IPS DF 6.9 (cell line): ENCODE measurements around the gene DEUP1.

Experiments used
- DNase-seq: peaks from one replicate; pipeline ENCODE4 v3.0.0-alpha.2; 2013; ENCODE audit warnings: low read depth, low spot score
- H3K27ac ChIP-seq: one replicate; pipeline ENCODE4 v1.5.1; 2013; ENCODE audit warnings: low read length, control low read depth
- H3K27me3 ChIP-seq: 2 replicates; pipeline ENCODE4 v1.6.1; 2013; ENCODE audit warnings: mild to moderate bottlenecking, low read length; ENCODE audit not compliant: control insufficient read depth, insufficient read depth
- H3K36me3 ChIP-seq: 2 replicates; pipeline ENCODE4 v1.6.1; 2013; ENCODE audit warnings: low read length; ENCODE audit not compliant: control insufficient read depth, insufficient read depth
- H3K4me1 ChIP-seq: 2 replicates; pipeline ENCODE4 v1.6.1; 2013; ENCODE audit warnings: low read length; ENCODE audit not compliant: control insufficient read depth, insufficient read depth
- H3K4me3 ChIP-seq: 2 replicates; pipeline ENCODE4 v1.5.1; 2013; ENCODE audit warnings: mild to moderate bottlenecking, low read length
- H3K9me3 ChIP-seq: 2 replicates; pipeline ENCODE4 v1.6.1; 2013; ENCODE audit warnings: low read length, inconsistent platforms; ENCODE audit not compliant: control insufficient read depth, insufficient read depth
- WGBS: extraction: QIAGEN DNeasy Blood & Tissue Kit; methylation state at CpG from one replicate; pipeline ENCODE4 v1.1.7; 2013; ENCODE audit warnings: mixed read lengths, missing lambda C conversion rate; ENCODE audit not compliant: insufficient read length, insufficient coverage; 5-methylcytosine and 5-hydroxymethylcytosine counted together

The DEUP1 gene

DNA sequence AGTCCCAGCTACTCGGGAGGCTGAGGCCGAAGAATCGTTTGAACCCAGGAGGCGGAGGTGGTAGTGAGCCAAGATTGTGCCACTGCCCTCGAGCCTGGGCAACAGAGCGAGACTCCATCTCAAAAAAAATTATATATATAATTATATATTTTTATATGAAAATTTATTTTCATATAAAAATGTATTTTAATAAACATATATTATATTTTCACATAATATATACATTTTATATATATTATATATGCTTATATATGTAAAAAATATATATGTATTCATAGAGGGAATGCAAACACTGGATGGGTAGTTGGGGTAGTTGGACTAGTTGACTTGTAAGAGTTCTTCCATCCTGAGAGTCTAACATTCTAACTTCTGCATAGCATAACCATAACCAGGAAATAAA is 20.3 kb downstream of the DEUP1 start:
- H3K4me1 ChIP-seq: no peaks in the 10 kb centered on the region
- no peak overlapping the region for H3K27ac ChIP-seq
- peaks cover 1% of the 10 kb centered on the region; the same call in 1 of the 2 replicates for H3K9me3 ChIP-seq
- no peak for DNase-seq
- H3K36me3 ChIP-seq: no peaks in the 10 kb centered on the region
- no peaks in the 10 kb centered on the region for H3K27me3 ChIP-seq
- no CpG with 5 or more reads among the region's 6 CpGs for WGBS
- no peak overlapping the region for H3K4me3 ChIP-seq

- no peak for DNase-seq
- no peaks in the 10 kb centered on the region for H3K27me3 ChIP-seq
- H3K27ac ChIP-seq: no peak overlapping the region
- no CpG with 5 or more reads among the region's 1 CpG for WGBS
- H3K4me3 ChIP-seq: no peak overlapping the region
- no peaks in the 10 kb centered on the region for H3K9me3 ChIP-seq
- no peaks in the 10 kb centered on the region for H3K4me1 ChIP-seq
- no peaks in the 10 kb centered on the region for H3K36me3 ChIP-seq
These were observed 28.9 kb downstream of the DEUP1 start for GRCh38 chr11:93359396-93359795.

DNA sequence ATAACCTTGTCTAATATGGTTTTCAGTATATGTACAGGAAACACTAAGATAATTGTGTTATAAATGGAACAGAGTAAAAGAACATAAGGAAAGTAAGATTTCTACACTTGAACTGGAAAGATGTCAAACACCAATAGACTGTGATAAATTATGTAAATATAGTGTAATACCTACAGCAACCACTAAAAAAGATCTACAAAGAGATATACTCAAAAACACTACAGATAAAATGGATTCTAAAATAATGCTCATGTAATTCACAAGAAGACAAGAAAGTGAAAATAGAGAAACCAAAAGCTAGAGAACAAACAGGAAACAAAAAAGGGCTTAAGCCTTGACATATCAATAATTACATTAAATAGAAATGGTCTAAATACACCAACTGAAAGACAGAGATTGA is 30.9 kb downstream of the DEUP1 start:
- H3K27ac ChIP-seq: no peak overlapping the region
- DNase-seq: no peak
- H3K27me3 ChIP-seq: no peaks in the 10 kb centered on the region
- H3K4me1 ChIP-seq: no peaks in the 10 kb centered on the region
- no peak overlapping the region for H3K4me3 ChIP-seq
- no peaks in the 10 kb centered on the region for H3K36me3 ChIP-seq
- no peaks in the 10 kb centered on the region for H3K9me3 ChIP-seq

- Histone ChIP-seq H3K36me3 (no peaks in the 10 kb centered on the region), H3K27me3 (no peaks in the 10 kb centered on the region), H3K9me3 (no peaks in the 10 kb centered on the region), H3K27ac (no peak overlapping the region), H3K4me1 (no peaks in the 10 kb centered on the region), H3K4me3 (no peak overlapping the region)
- no CpG with 5 or more reads among the region's 2 CpGs for WGBS
- DNase-seq: no peak
These were observed 37.5 kb downstream of the DEUP1 start for GRCh38 chr11:93368022-93368421.

DNA sequence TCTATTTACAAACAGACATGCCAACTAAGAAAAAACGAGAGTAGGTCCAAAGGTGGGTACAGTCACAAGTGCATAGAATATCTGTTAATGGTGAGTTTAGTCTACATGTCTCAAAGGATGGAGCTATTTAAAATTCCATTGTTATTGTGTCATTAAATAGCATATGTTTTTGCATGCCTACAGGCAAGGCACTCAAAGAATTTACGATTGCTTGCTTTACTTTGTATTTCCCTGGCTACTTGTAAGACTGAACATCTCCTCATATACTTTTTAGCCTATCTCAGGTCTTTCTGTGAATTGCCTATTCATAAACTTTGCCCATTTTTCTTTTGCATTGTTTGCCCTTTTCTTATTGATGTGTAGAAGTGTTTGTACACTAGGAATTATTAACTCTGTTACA is 39.7 kb downstream of the DEUP1 start:
- H3K27ac ChIP-seq: no peak overlapping the region
- no peaks in the 10 kb centered on the region for H3K9me3 ChIP-seq
- H3K4me3 ChIP-seq: no peak overlapping the region
- H3K4me1 ChIP-seq: no peaks in the 10 kb centered on the region
- H3K36me3 ChIP-seq: no peaks in the 10 kb centered on the region
- no peaks in the 10 kb centered on the region for H3K27me3 ChIP-seq
- WGBS: no CpG with 5 or more reads among the region's 2 CpGs
- DNase-seq: no peak

DNA sequence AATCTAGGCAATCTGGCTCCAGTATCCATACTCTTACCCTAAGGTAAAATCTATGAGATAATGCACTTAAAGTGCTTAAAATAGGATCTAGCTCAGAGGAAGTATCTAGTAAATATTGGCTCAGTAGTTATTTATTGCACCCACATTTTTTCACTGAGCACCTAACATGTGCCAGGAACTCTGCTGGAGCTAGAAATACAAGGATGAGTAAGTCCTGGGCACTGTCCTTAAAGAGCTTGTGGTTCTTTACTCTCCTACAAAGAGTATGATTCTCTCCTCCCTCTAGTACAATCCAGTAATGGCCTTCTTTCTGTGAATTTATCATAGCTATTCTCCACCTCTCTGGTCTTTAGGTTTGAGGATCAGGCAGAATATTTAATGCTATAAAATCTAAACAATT is 59.2 kb downstream of the DEUP1 start:
- Histone ChIP-seq H3K36me3 (no peaks in the 10 kb centered on the region), H3K4me1 (no peaks in the 10 kb centered on the region), H3K9me3 (no peaks in the 10 kb centered on the region), H3K27ac (no peak overlapping the region), H3K27me3 (no peaks in the 10 kb centered on the region), H3K4me3 (no peak overlapping the region)
- DNase-seq: no peak

DNA sequence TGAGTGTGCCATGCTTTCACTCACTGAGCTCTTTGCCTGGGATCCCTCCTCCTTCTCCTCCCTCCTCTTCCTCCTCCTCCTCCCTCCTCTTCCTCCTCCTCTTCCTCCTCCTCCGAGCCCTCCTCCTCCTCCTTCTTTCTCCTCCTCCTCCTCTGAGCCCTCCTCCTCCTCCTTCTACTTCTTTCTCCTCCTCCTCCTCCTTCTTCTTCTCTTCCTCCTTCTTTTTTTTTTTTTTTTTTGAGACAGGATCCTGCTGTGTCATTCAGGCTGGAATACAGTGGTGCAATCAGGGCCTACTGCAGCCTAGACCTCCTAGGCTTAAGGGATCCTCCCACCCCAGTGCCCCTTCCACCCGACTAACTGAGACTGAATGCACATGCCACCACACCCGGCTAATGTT is 62.3 kb downstream of the DEUP1 start:
- Histone ChIP-seq H3K27ac (no peak overlapping the region), H3K9me3 (no peaks in the 10 kb centered on the region), H3K4me1 (no peaks in the 10 kb centered on the region), H3K36me3 (no peaks in the 10 kb centered on the region), H3K4me3 (no peak overlapping the region), H3K27me3 (no peaks in the 10 kb centered on the region)
- DNase-seq: no peak
- WGBS: no CpG with 5 or more reads among the region's 3 CpGs

DNA sequence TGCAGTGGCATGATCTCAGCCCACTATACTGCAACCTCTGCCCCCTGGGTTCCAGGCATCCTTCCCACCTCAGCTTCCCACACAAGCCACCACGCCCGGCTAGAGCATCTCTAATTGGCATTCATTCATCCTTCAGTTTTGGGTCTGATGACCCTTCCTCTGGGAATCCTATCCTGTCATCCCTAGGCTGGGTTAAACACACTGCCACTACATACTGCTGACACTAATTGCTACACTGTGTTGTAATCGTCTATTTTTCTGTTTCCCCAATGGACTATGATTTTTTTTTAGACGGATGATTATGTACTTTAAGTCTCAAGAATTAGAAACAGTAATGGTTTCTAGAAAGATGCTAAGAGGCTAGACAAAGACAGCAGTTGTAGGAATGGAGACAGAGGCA is 62.8 kb downstream of the DEUP1 start:
- Histone ChIP-seq H3K9me3 (no peaks in the 10 kb centered on the region), H3K36me3 (no peaks in the 10 kb centered on the region), H3K27ac (no peak overlapping the region), H3K4me3 (no peak overlapping the region), H3K27me3 (no peaks in the 10 kb centered on the region), H3K4me1 (no peaks in the 10 kb centered on the region)
- no CpG with 5 or more reads among the region's 4 CpGs for WGBS
- no peak for DNase-seq

GRCh38 chr11:93394488-93394887 is 63.9 kb downstream of the DEUP1 start:
- Histone ChIP-seq H3K4me3 (no peak overlapping the region), H3K27ac (no peak overlapping the region), H3K4me1 (no peaks in the 10 kb centered on the region), H3K27me3 (no peaks in the 10 kb centered on the region), H3K36me3 (no peaks in the 10 kb centered on the region), H3K9me3 (no peaks in the 10 kb centered on the region)
- no peak for DNase-seq

DNA sequence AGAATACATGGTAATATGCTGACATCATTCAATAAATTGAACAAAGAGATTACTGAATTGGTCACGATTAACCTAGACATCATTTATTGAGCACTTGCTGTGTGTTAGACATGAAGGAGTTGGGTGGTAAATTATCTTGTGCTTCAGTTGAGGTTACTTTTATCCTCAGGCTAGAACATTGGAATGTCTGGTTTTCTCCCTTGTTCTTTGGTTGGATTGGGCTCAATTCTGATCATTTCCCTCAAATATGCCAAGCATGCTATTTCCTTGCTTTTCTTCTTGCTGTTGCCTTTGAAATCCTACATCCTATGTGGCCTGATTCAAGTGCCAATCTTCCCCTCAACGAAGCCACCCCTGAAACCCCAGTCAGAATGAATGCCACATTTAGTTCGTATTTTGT is 65.8 kb downstream of the DEUP1 start:
- H3K4me1 ChIP-seq: no peaks in the 10 kb centered on the region
- no peak for DNase-seq
- H3K36me3 ChIP-seq: no peaks in the 10 kb centered on the region
- no CpG with 5 or more reads among the region's 3 CpGs for WGBS
- H3K9me3 ChIP-seq: no peaks in the 10 kb centered on the region
- no peak overlapping the region for H3K27ac ChIP-seq
- no peak overlapping the region for H3K4me3 ChIP-seq
- H3K27me3 ChIP-seq: no peaks in the 10 kb centered on the region

- no CpG with 5 or more reads among the region's 3 CpGs for WGBS
- no peak overlapping the region for H3K27ac ChIP-seq
- H3K4me1 ChIP-seq: no peaks in the 10 kb centered on the region
- no peaks in the 10 kb centered on the region for H3K36me3 ChIP-seq
- DNase-seq: no peak
- no peaks in the 10 kb centered on the region for H3K27me3 ChIP-seq
- no peaks in the 10 kb centered on the region for H3K9me3 ChIP-seq
- no peak overlapping the region for H3K4me3 ChIP-seq
These were observed 73.4 kb downstream of the DEUP1 start for GRCh38 chr11:93403930-93404329.
